GM21529 (cell line): ENCODE data around the gene TMEM91.
A peak's percentile ranks its signal among the peaks of the same experiment; 100 is the strongest.
"Not testable (repeated sequence)": the region's sequence is repeated elsewhere in the genome, so short reads cannot be mapped to it uniquely, and the experiment has no call there.

Source experiments
- ATAC-seq: cut with Tn5 transposase; IDR thresholded peaks from one replicate; pipeline ENCODE4 v1.9.1; 2021; ENCODE audit not compliant: unreplicated experiment

TMEM91 gene

GRCh38 chr19:41352609-41353465 lies 23.5 kb upstream of the TMEM91 start:
- no peak for ATAC-seq

GRCh38 chr19:41353466-41354342 lies 22.6 kb upstream of the TMEM91 start, which contains the start of gene TGFB1:
Gene TGFB1 (minus strand): TSS chr19:41353922. CDS start chr19:41353044, 878 bp downstream.
- ATAC-seq: peak; percentile 43

- ATAC-seq: no peak
Measured at GRCh38 chr19:41354343-41354953, 21.9 kb upstream of the TMEM91 start.

- ATAC-seq: no peak
Measured at GRCh38 chr19:41355035-41355434, 21.3 kb upstream of the TMEM91 start.

GRCh38 chr19:41355802-41356201 lies 20.5 kb upstream of the TMEM91 start:
- ATAC-seq: no peak

- ATAC-seq: no peak
Measured at GRCh38 chr19:41356984-41357739, 19.2 kb upstream of the TMEM91 start.

- no peak for ATAC-seq
Measured at GRCh38 chr19:41357746-41358145, 18.6 kb upstream of the TMEM91 start.

- ATAC-seq: no peak
Measured at GRCh38 chr19:41359741-41360140, 16.6 kb upstream of the TMEM91 start.

GRCh38 chr19:41362143-41362847 lies 14.0 kb upstream of the TMEM91 start:
- ATAC-seq: no peak

GRCh38 chr19:41363371-41363752 lies 13.0 kb upstream of the TMEM91 start:
- no peak for ATAC-seq

GRCh38 chr19:41363753-41364523 lies 12.4 kb upstream of the TMEM91 start, which contains the start of gene B9D2:
Gene B9D2 (minus strand): TSS chr19:41364149. CDS start chr19:41363519, 630 bp downstream.
- peak; percentile 88 for ATAC-seq

- no peak for ATAC-seq
Measured at GRCh38 chr19:41364524-41365391, 11.6 kb upstream of the TMEM91 start.

GRCh38 chr19:41366089-41366488 lies 10.2 kb upstream of the TMEM91 start:
- ATAC-seq: no peak

- ATAC-seq: no peak
Measured at GRCh38 chr19:41367848-41368301, 8.5 kb upstream of the TMEM91 start.

- ATAC-seq: no peak
Measured at GRCh38 chr19:41369769-41370168, 6.6 kb upstream of the TMEM91 start.

- not testable (repeated sequence) for ATAC-seq
Measured at GRCh38 chr19:41371119-41371518, 5.2 kb upstream of the TMEM91 start.

- ATAC-seq: no peak
Measured at GRCh38 chr19:41371541-41371940, 4.8 kb upstream of the TMEM91 start.

- no peak for ATAC-seq
Measured at GRCh38 chr19:41372501-41372900, 3.8 kb upstream of the TMEM91 start.
